ENCODE measurements around the gene ABTB2. TPM values are rescaled to one million over a fixed set of nuclear protein-coding genes. Genes with fewer than 3 reads are reported as not detected.

Gene ABTB2
- total RNA-seq, 2 donors from 2014 or later, result 27.0 to 27.4 TPM

DNA sequence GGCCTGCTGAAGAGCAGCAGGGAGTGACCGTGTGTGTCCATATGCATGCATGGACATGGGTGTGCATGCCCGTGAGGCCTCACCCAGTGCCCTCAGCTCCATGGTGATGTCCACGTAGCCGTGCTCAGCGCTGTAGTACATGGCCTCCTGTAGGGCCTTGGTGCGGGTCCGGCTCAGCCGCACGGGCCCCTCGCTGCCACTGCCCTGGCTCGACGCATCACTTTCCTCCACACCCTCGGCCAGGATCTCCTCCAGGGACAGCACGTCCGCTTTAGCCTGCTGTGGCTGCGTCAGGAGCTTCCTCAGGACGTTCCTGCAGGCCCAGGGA lies 195.4 kb downstream of the ABTB2 start:
- Histone ChIP-seq H3K27ac (no peak overlapping the region), H3K4me1 (no peaks in the 10 kb centered on the region), H3K4me3 (no peak overlapping the region), H3K36me3 (peaks cover 82% of the 10 kb centered on the region), H3K9me3 (no peaks in the 10 kb centered on the region), H3K27me3 (no peaks in the 10 kb centered on the region)
- DNase-seq (ENCODE audit: low spot score), result no peak
- TF ChIP-seq, protein P1, sequence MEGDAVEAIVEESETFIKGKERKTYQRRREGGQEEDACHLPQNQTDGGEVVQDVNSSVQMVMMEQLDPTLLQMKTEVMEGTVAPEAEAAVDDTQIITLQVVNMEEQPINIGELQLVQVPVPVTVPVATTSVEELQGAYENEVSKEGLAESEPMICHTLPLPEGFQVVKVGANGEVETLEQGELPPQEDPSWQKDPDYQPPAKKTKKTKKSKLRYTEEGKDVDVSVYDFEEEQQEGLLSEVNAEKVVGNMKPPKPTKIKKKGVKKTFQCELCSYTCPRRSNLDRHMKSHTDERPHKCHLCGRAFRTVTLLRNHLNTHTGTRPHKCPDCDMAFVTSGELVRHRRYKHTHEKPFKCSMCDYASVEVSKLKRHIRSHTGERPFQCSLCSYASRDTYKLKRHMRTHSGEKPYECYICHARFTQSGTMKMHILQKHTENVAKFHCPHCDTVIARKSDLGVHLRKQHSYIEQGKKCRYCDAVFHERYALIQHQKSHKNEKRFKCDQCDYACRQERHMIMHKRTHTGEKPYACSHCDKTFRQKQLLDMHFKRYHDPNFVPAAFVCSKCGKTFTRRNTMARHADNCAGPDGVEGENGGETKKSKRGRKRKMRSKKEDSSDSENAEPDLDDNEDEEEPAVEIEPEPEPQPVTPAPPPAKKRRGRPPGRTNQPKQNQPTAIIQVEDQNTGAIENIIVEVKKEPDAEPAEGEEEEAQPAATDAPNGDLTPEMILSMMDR (IDR thresholded peaks at IDR 0.05), result no peak

DNA sequence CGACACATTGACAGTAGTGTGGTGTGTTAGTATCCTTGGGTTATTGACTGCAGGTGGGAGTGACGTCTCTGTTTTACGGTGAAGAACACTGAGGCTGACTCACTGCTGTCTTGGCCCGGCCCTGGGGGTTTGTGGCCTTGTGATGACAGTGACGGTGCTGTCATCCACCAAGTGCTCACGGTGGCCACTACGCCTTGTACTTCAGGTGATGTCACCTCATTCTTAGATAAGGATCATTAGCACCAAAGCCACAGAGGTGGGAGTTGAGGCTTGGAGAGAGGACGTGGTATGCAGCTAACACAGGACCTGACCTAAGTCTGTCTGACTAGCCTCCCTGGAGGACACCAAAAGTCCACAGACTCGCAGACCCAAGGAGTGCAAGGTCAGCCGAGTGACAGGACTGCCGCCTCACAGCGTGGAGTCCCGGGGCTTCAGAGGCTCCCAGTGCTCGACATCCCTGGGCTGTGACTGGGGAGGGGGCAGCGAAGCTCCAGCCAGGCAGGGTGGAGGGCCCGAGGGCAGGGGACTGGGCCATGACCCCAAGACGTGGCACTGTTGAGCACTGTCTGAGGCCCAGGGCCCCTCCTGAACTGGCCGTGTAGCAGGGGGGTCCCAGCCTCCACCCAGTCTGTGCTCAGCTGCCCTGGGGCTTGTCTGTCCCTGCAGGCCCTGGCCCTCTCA lies 195.9 kb downstream of the ABTB2 start:
- Histone ChIP-seq H3K36me3 (peaks cover 83% of the 10 kb centered on the region), H3K27me3 (no peaks in the 10 kb centered on the region), H3K4me1 (no peaks in the 10 kb centered on the region), H3K4me3 (no peak overlapping the region), H3K9me3 (no peaks in the 10 kb centered on the region), H3K27ac (no peak overlapping the region)
- DNase-seq (ENCODE audit: low spot score), result no peak
- TF ChIP-seq, protein P1 (IDR thresholded peaks at IDR 0.05), result no peak

DNA sequence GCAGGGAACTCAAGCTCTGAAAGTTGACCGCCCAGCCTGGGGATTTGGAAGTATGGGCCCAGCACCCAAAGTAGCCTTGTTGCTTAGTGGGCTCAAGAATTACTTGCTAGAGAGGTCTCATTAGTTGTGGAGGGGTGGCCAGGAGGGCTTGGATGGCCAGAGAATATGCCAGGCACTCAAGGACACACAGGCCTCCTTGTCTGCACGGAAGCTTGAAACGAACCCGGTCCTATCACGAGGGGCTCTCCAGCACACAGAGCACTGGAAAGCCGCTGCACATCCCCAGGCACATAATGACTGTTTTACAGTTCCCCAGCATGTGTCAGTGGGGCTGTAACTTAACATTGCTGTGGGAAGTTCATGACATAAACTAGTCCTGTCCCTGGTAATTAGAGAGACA lies 196.4 kb downstream of the ABTB2 start:
- H3K27me3 ChIP-seq, result no peaks in the 10 kb centered on the region
- H3K4me3 ChIP-seq, result no peak overlapping the region
- DNase-seq (ENCODE audit: low spot score), result no peak
- peaks cover 79% of the 10 kb centered on the region for H3K36me3 ChIP-seq
- H3K9me3 ChIP-seq, result no peaks in the 10 kb centered on the region
- TF ChIP-seq, protein P1 (IDR thresholded peaks at IDR 0.05), result no peak
- H3K4me1 ChIP-seq, result no peaks in the 10 kb centered on the region
- no peak overlapping the region for H3K27ac ChIP-seq

DNA sequence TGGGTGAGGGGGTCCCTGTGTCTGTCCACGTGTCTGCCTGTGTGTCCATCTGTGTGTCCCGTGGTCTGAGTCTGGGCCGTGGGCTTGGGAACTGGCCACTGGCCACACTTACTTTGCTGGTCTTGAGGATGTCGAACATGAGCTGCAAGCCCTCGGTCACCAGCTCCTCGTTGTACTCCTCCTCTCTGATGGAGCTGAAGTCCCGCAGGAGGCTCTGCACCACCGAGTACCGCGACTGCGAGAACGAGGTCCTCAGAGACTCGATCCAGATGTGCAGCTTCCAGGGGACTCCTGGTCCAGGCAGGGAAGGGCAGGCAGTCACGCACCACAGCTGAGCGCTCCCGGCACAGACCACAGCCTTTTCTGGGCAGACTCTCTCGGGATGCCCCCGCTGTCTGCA lies 197.0 kb downstream of the ABTB2 start:
- Histone ChIP-seq H3K27ac (no peak overlapping the region), H3K36me3 (peaks cover 78% of the 10 kb centered on the region), H3K9me3 (no peaks in the 10 kb centered on the region), H3K4me3 (no peak overlapping the region), H3K4me1 (no peaks in the 10 kb centered on the region), H3K27me3 (no peaks in the 10 kb centered on the region)
- DNase-seq (ENCODE audit: low spot score), result no peak
- TF ChIP-seq, protein P1 (IDR thresholded peaks at IDR 0.05), result no peak

DNA sequence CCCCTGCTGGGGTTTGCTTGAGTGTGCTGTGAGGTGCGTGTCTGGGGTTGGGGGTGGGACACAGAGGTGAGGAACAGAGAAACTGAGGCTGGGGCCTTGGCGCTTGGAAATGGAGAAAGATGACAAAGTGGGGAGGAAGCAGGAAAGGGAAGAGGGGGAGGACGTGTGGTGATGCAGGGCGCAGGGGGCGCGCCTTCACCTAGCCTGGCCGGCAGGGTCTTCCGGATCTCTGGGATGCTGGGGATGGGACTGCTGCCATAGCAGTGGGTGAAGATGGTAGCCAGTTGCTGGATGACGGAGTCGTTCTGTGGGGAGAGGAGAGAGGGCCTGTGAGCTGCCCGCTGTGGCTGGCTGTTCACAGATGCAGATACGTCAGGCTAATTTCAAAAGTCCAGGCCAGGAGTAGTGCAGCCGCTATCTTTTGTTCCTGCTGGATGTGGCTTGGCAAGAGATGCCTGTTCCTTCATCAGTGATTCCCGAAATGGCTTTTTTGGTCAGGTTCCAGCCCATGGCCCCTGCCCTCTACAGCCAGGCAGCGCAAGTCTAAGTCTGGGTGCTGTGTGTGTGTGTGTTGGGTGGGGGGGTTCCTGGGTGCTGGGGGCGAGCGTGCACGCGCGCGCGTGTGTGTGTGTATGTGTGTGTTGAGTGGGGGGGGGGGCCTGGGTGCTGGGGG lies 197.6 kb downstream of the ABTB2 start:
- DNase-seq (ENCODE audit: low spot score), result no peak
- TF ChIP-seq, protein P1 (IDR thresholded peaks at IDR 0.05), result no peak
- H3K4me3 ChIP-seq, result no peak overlapping the region
- no peaks in the 10 kb centered on the region for H3K27me3 ChIP-seq
- H3K36me3 ChIP-seq, result peaks cover 81% of the 10 kb centered on the region
- no peaks in the 10 kb centered on the region for H3K9me3 ChIP-seq
- no peaks in the 10 kb centered on the region for H3K4me1 ChIP-seq
- H3K27ac ChIP-seq, result peak overlapping the region in 1 of 2 donors; percentile 26

All from right atrium auricular region (tissue), 2 donors.